GM12864 (cell line): Measurements from ENCODE around the gene ATG13.
A peak's percentile ranks its signal among the peaks of the same experiment; 100 is the strongest.
"Not testable (repeated sequence)": the region's sequence is repeated elsewhere in the genome, so short reads cannot be mapped to it uniquely, and the experiment has no call there.

Source experiments
- DNase-seq: peaks from one replicate; pipeline ENCODE4 v3.0.0-alpha.2; 2011; ENCODE audit warnings: low read depth
- H3K4me3 ChIP-seq: 2 replicates; pipeline ENCODE4 v1.5.1; 2011; ENCODE audit warnings: mild to moderate bottlenecking, low read depth, low read length, control low read depth
- TF ChIP-seq, protein P1 (sequence below): IDR thresholded peaks from 2 replicates; pipeline ENCODE4 v1.5.1; 2011; ENCODE audit warnings: low read depth, mild to moderate bottlenecking, moderate library complexity, low read length, control low read depth, inconsistent platforms; ENCODE audit errors: missing control alignments

Gene ATG13

DNA sequence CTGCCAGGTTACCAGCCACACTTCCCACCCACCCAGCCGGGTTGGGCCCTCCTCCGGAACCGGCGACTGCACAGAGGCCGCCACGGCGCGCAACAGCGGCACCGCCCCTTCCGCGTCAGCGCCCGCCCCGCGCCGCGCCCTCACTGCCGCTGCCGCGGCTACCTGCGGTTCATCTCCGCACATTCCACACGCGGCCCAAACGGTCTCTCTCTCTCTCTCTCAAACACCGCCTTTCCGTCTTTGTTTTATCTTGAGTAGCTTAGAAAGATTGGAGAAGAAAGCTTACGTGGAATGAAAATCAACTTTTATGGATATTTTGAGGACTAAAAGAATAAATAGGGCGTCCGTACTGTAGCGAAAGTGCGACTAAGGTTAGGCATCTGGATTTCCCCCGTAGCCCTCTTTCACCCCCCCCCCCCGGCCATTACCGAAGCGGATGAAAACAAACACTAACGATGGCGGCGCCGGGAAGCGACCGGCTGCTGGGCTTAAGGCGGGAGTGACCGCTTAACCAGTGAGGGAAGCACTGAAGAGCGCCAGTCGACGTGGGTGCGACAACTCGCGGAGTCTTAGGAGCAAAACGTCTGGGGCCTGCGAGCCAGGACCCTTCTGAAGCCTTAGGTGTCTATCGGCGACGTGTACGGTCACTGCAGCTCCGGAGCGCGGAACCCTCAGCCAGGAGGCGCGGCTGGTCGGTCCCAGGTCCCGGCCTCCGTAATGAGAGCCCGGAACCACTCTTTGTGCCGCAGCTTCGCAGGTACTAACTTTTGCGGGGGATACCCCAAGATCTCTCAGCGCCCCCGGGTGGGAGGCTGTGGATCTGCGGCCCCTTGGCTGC, at the start of gene ATG13, which contains the start of gene HARBI1:
Gene ATG13, plus strand, starts transcription at position 420 of the 838 bp plus-strand sequence. CDS start 26,739 bp downstream, outside the sequence.
Gene HARBI1, minus strand, starts transcription at position 94 of the 838 bp plus-strand sequence. CDS start 990 bp downstream, outside the sequence.
- TF ChIP-seq, protein P1, sequence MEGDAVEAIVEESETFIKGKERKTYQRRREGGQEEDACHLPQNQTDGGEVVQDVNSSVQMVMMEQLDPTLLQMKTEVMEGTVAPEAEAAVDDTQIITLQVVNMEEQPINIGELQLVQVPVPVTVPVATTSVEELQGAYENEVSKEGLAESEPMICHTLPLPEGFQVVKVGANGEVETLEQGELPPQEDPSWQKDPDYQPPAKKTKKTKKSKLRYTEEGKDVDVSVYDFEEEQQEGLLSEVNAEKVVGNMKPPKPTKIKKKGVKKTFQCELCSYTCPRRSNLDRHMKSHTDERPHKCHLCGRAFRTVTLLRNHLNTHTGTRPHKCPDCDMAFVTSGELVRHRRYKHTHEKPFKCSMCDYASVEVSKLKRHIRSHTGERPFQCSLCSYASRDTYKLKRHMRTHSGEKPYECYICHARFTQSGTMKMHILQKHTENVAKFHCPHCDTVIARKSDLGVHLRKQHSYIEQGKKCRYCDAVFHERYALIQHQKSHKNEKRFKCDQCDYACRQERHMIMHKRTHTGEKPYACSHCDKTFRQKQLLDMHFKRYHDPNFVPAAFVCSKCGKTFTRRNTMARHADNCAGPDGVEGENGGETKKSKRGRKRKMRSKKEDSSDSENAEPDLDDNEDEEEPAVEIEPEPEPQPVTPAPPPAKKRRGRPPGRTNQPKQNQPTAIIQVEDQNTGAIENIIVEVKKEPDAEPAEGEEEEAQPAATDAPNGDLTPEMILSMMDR: peak; percentile 93
- H3K4me3 ChIP-seq: peak within 1 kb of the TSS; percentile 83
- DNase-seq: peak; percentile 75

DNA sequence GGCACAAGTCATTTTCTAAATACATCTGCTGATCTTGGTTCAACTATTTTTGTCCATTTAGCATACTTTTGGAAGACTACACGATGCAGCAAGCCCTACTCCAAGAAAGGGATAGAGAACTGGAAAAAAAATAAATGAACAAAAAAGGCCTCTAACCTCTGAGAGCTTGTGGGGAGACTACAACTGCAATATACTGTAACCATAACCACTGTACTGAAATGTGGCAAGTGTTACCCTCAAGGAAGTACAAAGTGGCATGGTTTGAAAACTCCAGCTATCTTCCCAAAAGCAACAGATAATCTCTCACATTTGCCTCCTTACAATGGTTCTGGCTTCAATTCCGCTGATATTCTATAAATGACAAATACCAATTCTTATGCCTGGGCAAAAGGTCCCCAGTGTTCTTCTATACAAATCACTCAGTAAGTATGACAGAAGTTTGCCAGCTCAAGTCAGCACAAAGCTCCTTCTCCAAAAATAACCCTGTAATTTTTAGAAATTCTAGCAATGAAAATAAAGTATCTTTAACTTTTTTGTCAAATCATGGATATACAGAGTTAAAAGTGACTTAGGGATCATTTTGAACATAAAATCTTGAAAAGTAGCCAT, 46.5 kb upstream of the ATG13 start:
- TF ChIP-seq, protein P1: no peak
- DNase-seq: no peak
- no peak overlapping the region for H3K4me3 ChIP-seq

DNA sequence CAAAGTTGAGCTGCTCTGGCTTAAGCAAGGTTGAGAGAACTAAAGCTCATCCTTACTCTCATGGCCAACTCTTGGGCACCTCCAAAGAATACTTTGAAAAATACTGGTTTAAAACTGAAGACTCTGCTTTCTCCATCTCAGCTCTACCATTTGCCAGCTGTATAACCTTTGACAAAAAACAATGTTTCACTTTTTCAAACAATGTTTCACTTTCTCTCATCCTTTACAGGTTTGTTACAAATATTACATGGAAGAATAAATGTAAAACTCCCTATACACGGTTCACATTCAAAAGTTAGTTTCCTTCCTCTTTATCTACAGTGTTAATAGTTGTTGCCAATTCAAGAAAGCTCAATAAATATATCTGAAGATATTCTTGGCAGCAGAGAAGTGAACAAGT, 42.7 kb upstream of the ATG13 start:
- TF ChIP-seq, protein P1: no peak
- DNase-seq: no peak
- H3K4me3 ChIP-seq: no peak overlapping the region

DNA sequence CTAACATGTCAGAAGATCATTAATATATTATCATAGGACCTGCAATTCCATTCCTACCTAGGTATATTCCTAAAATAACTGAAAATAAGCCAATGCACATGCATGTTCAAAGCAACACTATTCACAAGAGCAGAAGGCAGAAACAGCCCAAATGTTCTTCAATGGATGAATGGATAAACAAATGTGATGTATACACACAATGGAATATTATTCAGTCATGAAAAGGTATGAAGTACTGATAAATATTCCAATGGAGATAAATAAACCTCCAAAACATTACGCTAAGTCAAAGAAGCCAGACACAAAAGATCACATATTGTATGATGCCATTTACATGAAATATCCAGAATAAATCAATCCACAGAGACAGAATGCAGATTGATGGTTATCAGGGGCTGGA, 40.3 kb upstream of the ATG13 start:
- DNase-seq: no peak
- H3K4me3 ChIP-seq: no peak overlapping the region
- TF ChIP-seq, protein P1: no peak

DNA sequence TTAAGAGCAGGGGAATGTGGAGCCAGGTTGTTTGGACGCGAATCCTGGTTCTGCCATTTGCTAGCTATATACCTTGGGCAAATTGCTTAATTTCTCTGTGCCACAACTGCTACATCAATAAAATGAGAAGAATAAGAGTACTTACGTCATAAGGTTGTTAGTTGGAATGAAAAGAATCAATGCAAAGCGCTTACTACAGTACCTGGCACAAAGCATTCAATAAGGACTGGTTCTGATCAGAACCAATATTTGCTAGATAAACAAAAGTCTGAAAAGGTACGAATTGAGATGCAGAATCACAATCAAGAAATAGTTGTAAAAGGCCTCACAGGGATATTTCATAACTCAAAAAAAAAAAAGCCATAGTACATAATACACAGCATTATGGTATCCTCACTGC, 34.8 kb upstream of the ATG13 start:
- H3K4me3 ChIP-seq: no peak overlapping the region
- TF ChIP-seq, protein P1: no peak
- no peak for DNase-seq

DNA sequence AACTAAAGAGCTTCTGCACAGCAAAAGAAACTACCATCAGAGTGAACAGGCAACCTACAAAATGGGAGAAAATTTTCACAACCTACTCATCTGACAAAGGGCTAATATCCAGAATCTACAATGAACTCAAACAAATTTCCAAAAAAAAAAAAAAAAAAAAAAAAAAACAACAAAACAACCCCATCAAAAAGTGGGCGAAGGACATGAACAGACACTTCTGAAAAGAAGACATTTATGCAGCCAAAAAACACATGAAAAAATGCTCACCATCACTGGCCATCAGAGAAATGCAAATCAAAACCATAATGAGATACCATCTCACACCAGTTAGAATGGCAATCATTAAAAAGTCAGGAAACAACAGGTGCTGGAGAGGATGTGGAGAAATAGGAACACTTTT, 33.8 kb upstream of the ATG13 start:
- DNase-seq, H3K4me3 ChIP-seq: not testable (repeated sequence)

DNA sequence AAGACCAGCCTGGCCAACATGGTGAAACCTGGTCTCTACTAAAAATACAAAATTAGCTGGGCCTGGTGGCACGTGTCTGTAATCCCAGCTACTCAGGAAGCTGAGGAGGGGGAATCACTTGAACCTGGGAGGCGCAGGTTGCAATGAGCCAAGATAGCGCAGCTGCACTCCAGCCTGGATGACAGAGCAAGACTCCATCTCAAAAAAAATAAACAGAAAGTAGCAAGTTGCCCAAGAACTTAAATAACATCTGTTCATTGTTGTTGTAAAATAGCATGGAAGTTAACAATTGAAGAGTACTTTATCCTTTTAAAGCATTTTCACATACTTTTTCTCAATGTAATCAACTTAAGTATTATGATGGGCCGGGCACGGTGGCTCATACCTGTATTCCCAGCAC, 29.2 kb upstream of the ATG13 start:
- TF ChIP-seq, protein P1: no peak
- DNase-seq: no peak
- no peak overlapping the region for H3K4me3 ChIP-seq
